ENCODE results near the gene ODAD3. TPM values are rescaled to one million over a fixed set of nuclear protein-coding genes. Genes with fewer than 3 reads are reported as not detected.

Gene ODAD3
- total RNA-seq, 4 donors from 2014 or later = 0.32 to 2.2 TPM; not detected in 2

- Histone ChIP-seq H3K4me3 (no peak overlapping the region), H3K36me3 (no peaks in the 10 kb centered on the region), H3K9me3 (no peaks in the 10 kb centered on the region), H3K27me3 (peaks cover 9% of the 10 kb centered on the region), H3K4me1 (no peaks in the 10 kb centered on the region), H3K27ac (no peak overlapping the region)
- TF ChIP-seq POLR2AphosphoS5 (IDR thresholded peaks at IDR 0.05) = no peak
- TF ChIP-seq, protein P1, sequence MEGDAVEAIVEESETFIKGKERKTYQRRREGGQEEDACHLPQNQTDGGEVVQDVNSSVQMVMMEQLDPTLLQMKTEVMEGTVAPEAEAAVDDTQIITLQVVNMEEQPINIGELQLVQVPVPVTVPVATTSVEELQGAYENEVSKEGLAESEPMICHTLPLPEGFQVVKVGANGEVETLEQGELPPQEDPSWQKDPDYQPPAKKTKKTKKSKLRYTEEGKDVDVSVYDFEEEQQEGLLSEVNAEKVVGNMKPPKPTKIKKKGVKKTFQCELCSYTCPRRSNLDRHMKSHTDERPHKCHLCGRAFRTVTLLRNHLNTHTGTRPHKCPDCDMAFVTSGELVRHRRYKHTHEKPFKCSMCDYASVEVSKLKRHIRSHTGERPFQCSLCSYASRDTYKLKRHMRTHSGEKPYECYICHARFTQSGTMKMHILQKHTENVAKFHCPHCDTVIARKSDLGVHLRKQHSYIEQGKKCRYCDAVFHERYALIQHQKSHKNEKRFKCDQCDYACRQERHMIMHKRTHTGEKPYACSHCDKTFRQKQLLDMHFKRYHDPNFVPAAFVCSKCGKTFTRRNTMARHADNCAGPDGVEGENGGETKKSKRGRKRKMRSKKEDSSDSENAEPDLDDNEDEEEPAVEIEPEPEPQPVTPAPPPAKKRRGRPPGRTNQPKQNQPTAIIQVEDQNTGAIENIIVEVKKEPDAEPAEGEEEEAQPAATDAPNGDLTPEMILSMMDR (IDR thresholded peaks at IDR 0.05) = no peak
- TF ChIP-seq POLR2A (IDR thresholded peaks at IDR 0.05) = no peak
- TF ChIP-seq EP300 (IDR thresholded peaks at IDR 0.05; ENCODE audit: low read depth) = no peak
- intact Hi-C loops (cut with DNase I; ENCODE audit: low total_unique reads) = no loop called here
- 67 to 72% methylated on average over 4 to 9 of the region's 9 CpGs for WGBS, 2 donors (ENCODE audit: low coverage in 1 of 2)
- in situ Hi-C loops (cut with MboI; ENCODE audit: low pct_ligation_motif_present in 1 of 4, low pct_unique_long_range_greater_than_20kb in 1 of 4, low sequenced_read_pairs in 3 of 4) = no loop called here
- no peak for DNase-seq
Observed at GRCh38 chr19:11404588-11405222, 30.2 kb downstream of the ODAD3 start.

DNA sequence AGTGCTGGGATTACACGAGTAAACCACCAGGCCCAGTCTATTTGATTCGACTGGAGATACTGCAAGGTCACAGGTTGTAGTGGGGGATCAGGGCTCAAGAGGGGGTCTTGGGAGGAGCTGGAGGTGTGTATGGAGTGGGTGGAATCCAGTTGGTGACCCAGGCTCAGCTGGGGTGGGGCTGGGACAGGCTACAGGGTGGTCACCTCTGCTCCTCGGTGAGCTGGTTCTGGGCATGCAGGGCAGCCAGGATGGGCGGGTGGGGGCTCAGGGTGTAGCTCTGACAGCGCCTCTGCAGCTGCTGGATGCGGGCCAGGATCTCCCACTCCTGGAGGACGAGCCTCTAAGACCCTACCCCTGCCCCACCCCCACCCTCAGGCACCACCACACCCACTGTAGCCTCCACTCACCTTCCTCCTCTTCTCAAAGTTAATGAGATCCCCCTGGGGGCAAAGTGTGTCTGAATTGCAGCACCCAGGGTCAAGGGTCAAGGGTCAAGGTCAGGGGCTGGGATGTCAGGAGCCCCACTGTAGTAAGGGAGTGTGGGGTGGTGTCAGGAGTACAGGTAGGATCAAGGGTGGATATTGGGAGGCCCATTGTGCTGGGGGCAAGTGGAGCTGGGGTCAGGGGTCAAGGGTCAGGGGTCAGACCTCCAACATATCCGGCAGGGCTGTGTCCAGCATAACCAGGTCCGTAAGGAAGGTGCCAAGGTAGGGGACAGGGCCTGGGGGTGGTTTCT is 32.9 kb downstream of the ODAD3 start:
- no peak for TF ChIP-seq POLR2A (IDR thresholded peaks at IDR 0.05)
- TF ChIP-seq EP300 (IDR thresholded peaks at IDR 0.05; ENCODE audit: low read depth) = no peak
- TF ChIP-seq POLR2AphosphoS5 (IDR thresholded peaks at IDR 0.05) = no peak
- TF ChIP-seq, protein P1 (IDR thresholded peaks at IDR 0.05) = no peak
- H3K4me3 ChIP-seq = no peak overlapping the region
- H3K4me1 ChIP-seq = no peaks in the 10 kb centered on the region
- 89% methylated on average over 7 of the region's 9 CpGs; no CpG with 5 or more reads in 1 of the 2 donors for WGBS, 2 donors (ENCODE audit: low coverage in 1 of 2)
- H3K9me3 ChIP-seq = no peaks in the 10 kb centered on the region
- no peak for DNase-seq
- intact Hi-C loops (cut with DNase I; ENCODE audit: low total_unique reads) = no loop called here
- peaks cover 9% of the 10 kb centered on the region for H3K27me3 ChIP-seq
- no peak overlapping the region for H3K27ac ChIP-seq
- H3K36me3 ChIP-seq = no peaks in the 10 kb centered on the region
- in situ Hi-C loops (cut with MboI; ENCODE audit: low pct_ligation_motif_present in 1 of 4, low pct_unique_long_range_greater_than_20kb in 1 of 4, low sequenced_read_pairs in 3 of 4) = no loop called here

DNA sequence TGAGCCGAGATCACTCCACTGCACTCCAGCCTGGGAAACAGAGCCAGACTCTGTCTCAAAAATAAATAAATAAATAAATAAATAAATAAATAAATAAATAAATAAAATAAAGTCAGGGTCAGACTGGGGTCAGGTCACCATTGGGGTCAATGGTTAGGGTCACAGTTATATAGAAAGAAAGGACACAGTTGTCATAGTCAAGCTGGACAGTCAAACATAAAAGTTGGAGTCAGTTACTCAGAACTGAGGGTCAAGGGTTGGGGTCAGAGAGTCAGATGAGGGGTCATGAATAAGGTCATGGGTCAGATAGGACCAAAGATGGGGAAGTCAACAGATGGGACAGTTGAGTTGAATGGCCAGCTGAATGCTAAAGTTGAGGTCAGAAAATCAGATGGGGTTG is 34.1 kb downstream of the ODAD3 start:
- Histone ChIP-seq H3K36me3 (no peaks in the 10 kb centered on the region), H3K27ac (no peak overlapping the region), H3K27me3 (peaks cover under 1% of the 10 kb centered on the region), H3K4me3 (no peak overlapping the region), H3K9me3 (no peaks in the 10 kb centered on the region), H3K4me1 (no peaks in the 10 kb centered on the region)
- 67 to 100% methylated on average over 1 of the region's 1 CpG for WGBS, 2 donors (ENCODE audit: low coverage in 1 of 2)
- DNase-seq = no peak
- TF ChIP-seq, protein P1 (IDR thresholded peaks at IDR 0.05) = no peak
- TF ChIP-seq POLR2AphosphoS5 (IDR thresholded peaks at IDR 0.05) = no peak
- TF ChIP-seq POLR2A (IDR thresholded peaks at IDR 0.05) = no peak
- no peak for TF ChIP-seq EP300 (IDR thresholded peaks at IDR 0.05; ENCODE audit: low read depth)
- in situ Hi-C loops (cut with MboI; ENCODE audit: low pct_ligation_motif_present in 1 of 4, low pct_unique_long_range_greater_than_20kb in 1 of 4, low sequenced_read_pairs in 3 of 4) (no loop called here), intact Hi-C loops (cut with DNase I; ENCODE audit: low total_unique reads) (no loop called here)

GRCh38 chr19:11399667-11400066 is 35.3 kb downstream of the ODAD3 start:
- Histone ChIP-seq H3K27ac (no peak overlapping the region), H3K27me3 (no peaks in the 10 kb centered on the region), H3K36me3 (no peaks in the 10 kb centered on the region), H3K4me3 (no peak overlapping the region), H3K4me1 (no peaks in the 10 kb centered on the region), H3K9me3 (no peaks in the 10 kb centered on the region)
- in situ Hi-C loops (cut with MboI; ENCODE audit: low pct_ligation_motif_present in 1 of 4, low pct_unique_long_range_greater_than_20kb in 1 of 4, low sequenced_read_pairs in 3 of 4) (loop anchor here in 1 of 4 donors (25.0 kb wide), 1 partner anchor 88 kb away; the partner anchor contains the start of gene ELAVL3), intact Hi-C loops (cut with DNase I; ENCODE audit: low total_unique reads) (loop anchor here (10.0 kb wide), 1 partner anchor 355 kb away; no protein-coding TSS in a partner anchor)
- 89% methylated on average over 8 of the region's 9 CpGs; no CpG with 5 or more reads in 1 of the 2 donors for WGBS, 2 donors (ENCODE audit: low coverage in 1 of 2)
- DNase-seq = no peak
- TF ChIP-seq POLR2A (IDR thresholded peaks at IDR 0.05) (no peak), POLR2AphosphoS5 (IDR thresholded peaks at IDR 0.05) (no peak), EP300 (IDR thresholded peaks at IDR 0.05; ENCODE audit: low read depth) (no peak)
- TF ChIP-seq, protein P1 (IDR thresholded peaks at IDR 0.05) = no peak
